Measurements from ENCODE around the gene ZNF121.

ZNF121 gene

GRCh38 chr19:9538183-9539058 is 45.9 kb downstream of the ZNF121 start, which contains the start of gene ZNF426:
TSS of gene ZNF426 (minus strand) at chr19:9538645. CDS start at chr19:9536232, 2,413 bp downstream.
- peak; percentile 64 for DNase-seq (ENCODE audit: low read depth)

DNA sequence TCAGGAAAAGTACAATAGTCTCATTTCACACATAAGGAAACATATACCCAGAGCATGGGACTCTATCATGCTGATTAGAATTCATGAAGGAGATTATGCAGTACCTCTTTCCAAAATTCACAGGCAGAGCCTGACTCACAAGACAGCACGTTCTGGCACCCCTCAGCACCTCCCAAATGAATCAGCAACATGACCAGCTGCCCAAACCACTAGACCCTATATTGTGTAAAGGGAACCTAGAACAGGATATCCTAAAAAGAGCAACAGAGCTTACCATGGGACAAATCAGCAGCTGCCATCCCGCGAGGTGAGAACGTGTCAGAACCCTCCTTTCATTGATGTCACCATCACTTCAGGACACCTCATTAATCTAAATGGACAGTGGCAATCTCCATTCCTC is 48.4 kb downstream of the ZNF121 start:
- DNase-seq (ENCODE audit: low read depth), result no peak

DNA sequence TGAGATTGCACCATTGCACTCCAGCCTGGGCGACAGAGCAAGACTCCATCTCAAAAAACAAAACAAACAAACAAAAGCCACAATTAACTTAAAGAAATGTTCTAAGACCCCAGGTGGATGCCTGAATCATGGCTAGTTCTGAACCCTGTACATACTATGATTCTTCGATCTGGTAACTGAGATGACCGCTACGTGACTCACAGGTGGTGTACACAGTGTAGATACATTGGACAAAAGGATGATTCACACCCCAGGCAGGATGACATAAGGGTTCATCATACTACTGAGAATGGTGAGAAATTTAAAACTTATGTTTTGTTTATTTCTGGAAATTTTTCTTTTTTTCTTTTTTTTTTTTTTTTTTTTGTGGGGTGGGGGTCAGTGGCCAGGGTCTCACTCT is 52.4 kb downstream of the ZNF121 start:
- no peak for DNase-seq (ENCODE audit: low read depth)

DNA sequence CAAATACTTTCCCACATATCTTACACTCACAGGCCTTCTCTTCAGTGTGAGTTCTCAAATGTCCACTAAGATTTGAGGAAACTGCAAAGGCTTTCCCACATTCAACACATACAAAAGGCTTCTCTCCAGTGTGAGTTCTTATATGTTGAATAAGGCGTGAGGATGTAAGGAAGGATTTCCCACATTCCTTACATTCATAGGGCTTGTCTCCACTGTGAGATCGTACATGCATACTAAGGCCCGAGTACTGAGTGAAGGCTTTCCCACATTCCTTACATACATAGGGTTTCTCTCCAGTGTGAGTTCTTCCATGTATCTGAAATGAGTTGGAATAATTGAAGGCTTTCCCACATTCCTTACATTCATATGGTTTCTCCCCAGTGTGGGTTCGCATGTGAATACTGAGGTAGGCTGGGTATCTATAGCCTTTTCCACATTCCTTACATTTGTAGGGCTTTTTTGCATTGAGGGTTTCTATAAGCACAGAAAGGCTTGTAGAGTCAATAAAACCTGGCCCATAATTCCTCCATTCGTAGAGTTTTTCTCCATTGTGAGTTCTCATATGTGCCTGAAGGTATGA is 55.5 kb downstream of the ZNF121 start:
- DNase-seq (ENCODE audit: low read depth), result no peak

GRCh38 chr19:9523885-9524474 is 60.3 kb downstream of the ZNF121 start:
- DNase-seq (ENCODE audit: low read depth), result no peak
